ENCODE measurements around the gene CAMSAP1.
"Not testable (repeated sequence)": the region's sequence is repeated elsewhere in the genome, so short reads cannot be mapped to it uniquely, and the experiment has no call there.

Gene CAMSAP1

DNA sequence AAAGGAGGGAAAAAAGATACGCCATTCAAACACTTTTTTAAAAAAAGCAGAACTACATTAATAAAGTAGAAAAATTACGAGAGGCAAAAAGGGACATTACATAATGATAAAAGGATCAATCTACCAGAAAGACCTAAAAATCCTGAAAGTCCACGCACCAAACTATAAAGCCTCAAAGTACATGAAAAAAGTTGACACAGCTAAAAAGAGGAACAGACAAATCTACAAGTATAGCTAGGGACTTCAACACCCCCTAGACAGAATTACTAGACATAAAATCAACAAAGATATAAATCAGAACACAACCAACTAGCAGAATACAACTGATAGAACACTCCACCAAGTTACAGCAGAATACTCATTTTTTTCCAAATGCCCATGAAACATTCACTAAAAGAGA, 11.1 kb downstream of the CAMSAP1 start:
- no peak for DNase-seq

GRCh38 chr9:135895202-135895848, 12.0 kb downstream of the CAMSAP1 start:
- no peak for DNase-seq

- DNase-seq: no peak
Observed at GRCh38 chr9:135893104-135893503, 14.2 kb downstream of the CAMSAP1 start.

GRCh38 chr9:135892327-135892726, 15.0 kb downstream of the CAMSAP1 start:
- DNase-seq: not testable (repeated sequence)

GRCh38 chr9:135891027-135891631, 16.2 kb downstream of the CAMSAP1 start:
- no peak for DNase-seq

DNA sequence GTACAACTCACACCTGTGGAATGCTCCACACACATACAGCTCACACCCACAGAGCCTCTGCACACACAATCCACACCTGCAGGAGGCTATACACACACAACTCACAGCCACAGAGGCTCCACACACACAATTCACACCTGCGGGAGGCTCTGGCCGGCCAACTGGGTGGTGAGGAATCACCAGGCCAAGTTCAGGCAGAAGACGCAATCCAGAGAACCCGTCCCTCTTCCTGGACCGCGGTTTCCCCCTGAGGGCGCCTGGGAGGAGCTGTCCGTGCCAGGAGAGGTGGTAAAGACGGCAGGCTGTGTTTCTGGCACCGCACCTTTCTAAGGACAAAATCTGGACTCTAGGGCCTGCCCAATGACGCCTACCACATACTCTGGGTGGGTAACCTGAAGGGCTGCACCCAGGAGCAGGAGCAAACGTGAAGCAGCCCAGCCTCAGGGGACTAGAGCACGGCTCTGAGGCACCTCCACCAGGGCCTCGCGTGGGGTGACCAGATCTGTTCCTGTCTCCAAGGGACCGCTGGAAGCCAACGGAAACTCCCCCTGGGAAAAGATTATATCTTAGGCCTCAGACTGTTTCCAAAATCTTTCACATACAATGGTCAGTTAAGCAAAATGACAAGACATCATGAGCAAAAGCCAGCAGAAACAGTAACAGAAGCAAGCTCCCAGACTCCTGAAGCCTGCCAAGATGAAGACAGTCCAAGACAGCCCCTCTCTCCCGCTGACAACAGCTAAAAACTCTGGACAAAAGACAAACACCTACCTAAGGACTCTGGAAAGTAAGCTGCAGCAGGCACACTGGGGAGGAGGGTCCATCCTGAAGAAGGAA, 16.9 kb downstream of the CAMSAP1 start:
- DNase-seq: no peak

DNA sequence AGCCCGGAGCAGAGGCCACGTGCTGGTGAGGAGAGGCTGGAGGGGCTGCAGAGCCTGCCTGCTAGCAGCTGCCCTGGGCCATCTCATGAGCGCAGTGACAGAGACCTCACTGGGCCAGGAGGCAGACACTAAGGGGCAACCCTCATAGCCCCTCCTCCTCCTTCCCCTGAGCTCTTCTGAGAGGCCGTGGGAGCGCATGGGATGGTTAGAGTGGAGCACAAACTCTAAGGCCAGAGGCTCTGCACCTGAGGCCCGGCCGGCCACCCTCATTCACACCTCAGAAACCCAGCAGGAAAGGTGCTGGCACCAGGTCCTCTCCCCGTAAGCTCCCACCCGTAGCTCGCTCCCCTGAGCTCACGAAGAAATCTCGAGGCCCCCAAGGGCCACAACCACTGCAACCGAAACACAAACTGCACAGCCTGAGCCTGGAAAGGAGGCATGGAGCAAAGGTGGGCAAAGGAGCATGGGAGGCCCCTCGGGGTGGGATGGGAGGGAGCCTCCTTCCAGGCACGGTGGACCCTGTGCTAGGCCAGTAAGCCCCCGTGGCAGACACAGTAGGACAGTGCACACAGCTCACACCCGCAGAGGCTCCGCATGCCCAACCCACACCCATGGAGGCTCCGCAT, 17.7 kb downstream of the CAMSAP1 start:
- no peak for DNase-seq

- DNase-seq: no peak
Observed at GRCh38 chr9:135888766-135889394, 18.5 kb downstream of the CAMSAP1 start.

- no peak for DNase-seq
Observed at GRCh38 chr9:135888126-135888765, 19.1 kb downstream of the CAMSAP1 start.

DNA sequence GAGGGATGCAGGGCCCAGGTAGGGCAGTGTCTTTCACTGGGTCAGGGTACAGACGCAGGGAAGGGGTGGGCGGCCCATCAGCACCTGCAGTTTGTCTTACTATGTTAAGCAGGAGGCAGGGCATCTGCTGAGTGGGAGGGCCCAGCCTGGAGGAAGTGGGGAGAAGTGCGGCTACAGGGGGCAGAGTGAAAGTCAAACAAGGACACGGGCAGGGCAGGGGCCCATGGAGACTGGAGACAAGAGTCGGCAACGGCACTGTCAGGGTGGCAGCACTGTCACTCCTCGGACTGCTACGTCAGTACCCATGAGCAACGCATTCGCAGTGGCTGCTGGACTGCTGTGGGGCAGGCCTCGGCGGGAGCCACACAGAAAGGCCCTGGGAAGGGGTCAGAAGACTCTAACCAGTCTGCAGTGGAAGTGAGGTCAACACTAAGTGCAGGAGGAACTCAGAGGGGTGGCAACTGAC, 19.7 kb downstream of the CAMSAP1 start:
- no peak for DNase-seq

DNA sequence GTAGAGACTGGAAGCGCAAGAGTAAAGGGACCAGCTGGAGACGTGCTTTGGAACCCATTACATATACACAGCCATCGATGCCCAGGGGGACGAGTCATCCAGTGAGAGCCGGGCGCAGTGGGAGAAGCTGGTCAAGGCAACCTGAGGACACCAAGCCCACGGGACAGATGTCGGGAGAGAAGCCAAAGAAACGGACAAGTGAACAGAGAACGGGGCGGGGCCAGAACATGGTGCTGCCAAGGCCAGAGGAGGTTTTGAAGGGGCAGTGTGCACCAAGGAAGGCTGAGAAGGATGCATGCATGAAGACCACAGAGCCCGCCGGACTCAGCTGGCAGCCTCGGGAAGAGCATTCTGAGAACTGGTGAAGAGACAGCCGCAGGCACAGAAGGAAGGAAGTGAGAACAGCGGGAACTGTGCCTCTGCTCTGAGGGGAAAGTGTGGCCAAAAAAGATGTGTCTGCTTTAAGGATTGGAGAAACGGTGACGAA, 20.3 kb downstream of the CAMSAP1 start:
- no peak for DNase-seq

GRCh38 chr9:135886147-135886981, 21.0 kb downstream of the CAMSAP1 start:
- no peak for DNase-seq

DNA sequence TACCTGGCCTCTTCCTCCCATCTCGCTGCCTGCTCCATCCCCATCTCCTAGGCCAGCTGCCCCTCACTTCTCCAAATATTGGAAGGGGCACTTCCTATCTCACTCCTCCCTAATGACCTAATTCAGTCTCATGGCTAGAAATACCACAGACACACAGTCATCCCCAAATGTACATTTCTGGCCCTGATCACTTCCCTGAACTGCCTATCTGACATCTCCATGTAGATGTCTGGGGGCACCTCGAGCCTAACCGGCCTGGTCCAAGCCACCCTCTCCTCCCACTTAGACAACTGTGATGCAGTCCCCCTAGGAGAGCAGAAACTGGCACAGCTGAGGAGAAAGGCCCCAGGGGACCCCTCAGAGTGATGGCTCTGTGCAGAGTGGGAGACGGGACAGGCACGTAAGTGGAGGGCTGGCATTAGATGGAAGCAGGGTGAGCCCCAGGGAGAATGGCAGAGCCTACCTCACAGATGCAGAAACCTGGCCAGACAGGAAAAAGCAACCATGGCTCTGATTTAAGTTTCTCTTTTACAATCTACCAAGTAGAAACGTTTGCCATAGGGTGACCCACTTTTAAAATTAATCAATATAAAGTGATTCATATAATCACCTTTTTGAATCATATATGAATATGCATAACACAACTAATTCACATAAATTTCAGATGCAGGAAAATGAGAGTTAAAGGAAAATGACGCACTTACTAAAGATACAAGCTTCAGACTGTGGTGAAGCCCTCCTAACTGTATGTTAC, 22.1 kb downstream of the CAMSAP1 start:
- no peak for DNase-seq

- DNase-seq: no peak
Observed at GRCh38 chr9:135884328-135885035, 22.9 kb downstream of the CAMSAP1 start.

DNA sequence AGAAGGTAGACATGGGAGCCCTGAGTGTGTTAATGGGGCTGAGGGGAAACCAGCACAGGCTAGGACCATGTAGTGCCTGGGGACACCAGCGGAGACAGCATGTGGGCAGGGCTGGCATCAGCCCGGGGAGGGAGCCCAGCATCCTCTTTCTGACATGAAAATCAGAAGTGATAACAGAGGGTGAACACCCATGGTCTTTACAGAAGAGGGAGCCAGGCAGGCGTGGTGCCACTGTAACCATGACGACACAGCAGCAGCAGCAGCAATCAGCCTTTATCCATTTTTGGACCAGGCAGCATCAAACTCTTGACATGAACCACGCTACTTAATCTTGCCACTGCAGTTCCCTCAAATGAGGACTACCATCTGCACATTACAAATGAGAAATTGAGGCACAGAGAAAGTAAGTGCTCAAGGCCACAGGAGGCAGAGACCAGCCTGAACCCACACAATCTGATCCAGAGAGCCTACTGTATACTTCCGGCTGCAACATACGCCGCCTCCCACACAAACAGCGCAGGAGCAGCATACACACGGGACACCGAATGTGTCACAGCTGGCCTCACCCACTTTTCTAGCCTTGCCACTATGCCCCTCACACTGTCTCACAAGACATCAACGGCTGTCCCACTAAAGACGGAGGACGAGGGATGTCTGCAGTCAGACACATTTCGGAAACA, 23.8 kb downstream of the CAMSAP1 start:
- DNase-seq: no peak

DNA sequence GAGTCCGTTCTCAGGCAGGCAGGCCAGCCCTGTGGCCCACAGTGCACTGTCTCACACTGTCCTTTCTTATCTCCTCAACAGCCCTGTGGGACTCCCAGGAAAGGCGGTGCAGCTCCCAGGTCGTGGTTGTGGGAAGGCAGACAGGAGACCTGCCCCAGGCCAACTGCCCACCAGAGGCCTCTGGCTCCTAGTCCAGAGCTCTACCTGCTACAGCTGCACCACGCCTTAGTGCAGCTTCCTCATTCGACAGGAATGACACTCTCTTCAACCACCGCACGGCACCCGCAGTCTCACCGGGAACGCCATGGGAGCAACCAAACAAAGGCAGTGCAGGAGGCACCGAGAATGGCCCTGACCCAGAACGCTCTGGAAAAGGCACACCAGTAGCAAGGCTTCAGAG, 25.3 kb downstream of the CAMSAP1 start:
- DNase-seq: no peak

DNA sequence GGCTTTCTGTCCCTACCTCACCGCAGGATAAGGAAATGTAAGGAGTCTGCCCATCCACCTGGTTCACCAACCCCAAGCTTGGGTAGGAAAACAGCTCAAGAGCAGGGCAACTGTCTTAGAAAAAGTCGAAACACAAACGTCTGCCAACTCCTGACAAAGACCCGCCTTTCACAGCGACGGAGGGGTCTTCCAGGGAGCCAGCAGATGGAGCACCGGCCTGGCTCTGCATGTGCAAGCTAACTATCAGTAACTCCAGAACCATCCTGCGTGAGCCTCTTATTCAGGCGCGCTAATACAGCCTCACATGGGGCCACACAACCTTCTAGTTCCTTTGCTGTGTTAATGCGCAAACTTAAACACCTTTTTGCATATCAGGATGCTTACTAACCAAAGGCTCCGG, 26.9 kb downstream of the CAMSAP1 start:
- no peak for DNase-seq

DNA sequence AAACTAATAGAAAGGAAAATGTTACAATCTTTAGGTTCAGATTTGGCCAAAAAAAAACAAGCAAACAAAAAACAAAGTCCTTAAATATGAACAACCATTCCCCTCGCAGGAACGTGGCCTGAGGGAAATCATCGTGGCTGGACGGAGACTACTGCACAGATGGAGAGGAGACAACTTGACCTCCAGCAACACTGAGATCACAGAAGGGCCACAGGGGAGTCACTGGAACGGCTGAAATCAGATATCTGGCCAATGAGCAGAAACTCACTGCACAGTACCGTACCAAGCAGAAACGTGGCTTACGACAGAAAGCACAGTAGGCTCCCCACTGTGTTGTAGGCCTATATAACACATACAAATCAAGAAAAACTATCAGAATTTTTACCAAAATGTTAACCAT, 27.7 kb downstream of the CAMSAP1 start:
- DNase-seq: no peak

DNA sequence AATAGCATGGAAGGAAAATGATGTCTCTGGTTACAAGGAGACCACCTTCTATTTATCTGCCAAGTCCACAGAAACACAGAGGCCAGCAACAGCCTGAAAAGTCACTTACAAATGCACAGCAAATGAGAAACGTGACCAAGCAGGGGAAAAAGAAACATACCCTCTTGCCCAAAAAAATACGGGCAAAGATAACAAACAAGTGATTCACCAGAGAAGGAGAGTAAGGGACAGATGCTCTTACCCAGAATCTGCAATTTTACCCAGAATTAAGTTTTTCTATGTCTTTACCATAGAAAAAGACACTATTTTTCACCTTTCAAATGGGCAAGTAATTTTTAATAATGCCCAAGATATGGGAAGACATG, 28.1 kb downstream of the CAMSAP1 start:
- no peak for DNase-seq

Measured in DMS 273 treated with DMSO at 0.1 percent for 48 hours (cell line).